Measurements from ENCODE around the gene AQP6. TPM values are rescaled to one million over a fixed set of nuclear protein-coding genes. Genes with fewer than 3 reads are reported as not detected.
"Not testable (repeated sequence)": the region's sequence is repeated elsewhere in the genome, so short reads cannot be mapped to it uniquely, and the experiment has no call there.

Gene AQP6
- total and polyA plus RNA-seq, 2 donors (not counting 1 experiment from before 2014, with no cell fraction given) = 0.17 TPM; not detected in 1

DNA sequence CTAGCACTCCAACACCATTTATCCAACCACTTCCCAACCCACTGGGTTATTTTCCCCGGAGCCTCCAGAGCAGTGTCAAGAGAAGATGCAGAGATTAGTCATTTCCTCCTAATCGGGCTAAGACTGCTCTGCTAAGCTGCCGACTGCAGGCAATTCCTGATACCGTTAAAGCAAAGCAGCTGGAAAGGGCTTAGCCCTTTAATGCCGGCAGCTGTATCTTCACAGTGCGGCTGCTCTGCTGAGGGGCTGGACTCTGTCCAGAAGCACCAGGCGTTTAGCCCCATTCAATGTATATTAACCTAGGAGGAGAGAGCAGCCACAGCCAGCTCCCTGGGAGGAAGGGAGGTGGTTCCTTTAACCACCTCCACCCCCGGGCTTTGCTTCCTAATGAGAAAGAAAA lies 11.1 kb downstream of the AQP6 start:
- H3K4me1 ChIP-seq (ENCODE audit: control insufficient read depth, extremely low read depth, insufficient read depth, low read length) = peaks cover 11% of the 10 kb centered on the region
- H3K4me3 ChIP-seq (replicated peaks in 1 of 4; ENCODE audit: control extremely low read depth in 1 of 4, insufficient read depth in 1 of 4, low read depth in 3 of 4, low read length in 4 of 4) = peak overlapping the region in 1 of 4 experiments; percentile 22
- peak; percentile 85 to 87 for DNase-seq (ENCODE audit: low read depth in 2 of 2)
- H2AFZ ChIP-seq (ENCODE audit: low read length) = peak overlapping the region; percentile 56
- H3K36me3 ChIP-seq (ENCODE audit: control insufficient read depth, insufficient read depth, low read length) = no peaks in the 10 kb centered on the region
- H3K9me3 ChIP-seq (ENCODE audit: control insufficient read depth, insufficient read depth, low read depth, low read length) = no peaks in the 10 kb centered on the region
- no peaks in the 10 kb centered on the region for H4K20me1 ChIP-seq (ENCODE audit: control insufficient read depth, extremely low read depth, insufficient read depth, low read length)
- no peak overlapping the region for H3K9ac ChIP-seq (ENCODE audit: insufficient read depth, low read length)
- no peaks in the 10 kb centered on the region for H3K27me3 ChIP-seq (ENCODE audit: control insufficient read depth, insufficient read depth, low read length)
- H3K27ac ChIP-seq (ENCODE audit: insufficient read depth, low read length) = peak overlapping the region; percentile 6
- H3K4me2 ChIP-seq (ENCODE audit: extremely low read depth, insufficient read depth, low read length) = no peak overlapping the region
- no peak for TF ChIP-seq EZH2 (IDR thresholded peaks at IDR 0.05; ENCODE audit: low read length, missing control alignments)
- TF ChIP-seq, protein P1, sequence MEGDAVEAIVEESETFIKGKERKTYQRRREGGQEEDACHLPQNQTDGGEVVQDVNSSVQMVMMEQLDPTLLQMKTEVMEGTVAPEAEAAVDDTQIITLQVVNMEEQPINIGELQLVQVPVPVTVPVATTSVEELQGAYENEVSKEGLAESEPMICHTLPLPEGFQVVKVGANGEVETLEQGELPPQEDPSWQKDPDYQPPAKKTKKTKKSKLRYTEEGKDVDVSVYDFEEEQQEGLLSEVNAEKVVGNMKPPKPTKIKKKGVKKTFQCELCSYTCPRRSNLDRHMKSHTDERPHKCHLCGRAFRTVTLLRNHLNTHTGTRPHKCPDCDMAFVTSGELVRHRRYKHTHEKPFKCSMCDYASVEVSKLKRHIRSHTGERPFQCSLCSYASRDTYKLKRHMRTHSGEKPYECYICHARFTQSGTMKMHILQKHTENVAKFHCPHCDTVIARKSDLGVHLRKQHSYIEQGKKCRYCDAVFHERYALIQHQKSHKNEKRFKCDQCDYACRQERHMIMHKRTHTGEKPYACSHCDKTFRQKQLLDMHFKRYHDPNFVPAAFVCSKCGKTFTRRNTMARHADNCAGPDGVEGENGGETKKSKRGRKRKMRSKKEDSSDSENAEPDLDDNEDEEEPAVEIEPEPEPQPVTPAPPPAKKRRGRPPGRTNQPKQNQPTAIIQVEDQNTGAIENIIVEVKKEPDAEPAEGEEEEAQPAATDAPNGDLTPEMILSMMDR (conservative IDR thresholded peaks at IDR 0.05 in 1 of 2, IDR thresholded peaks at IDR 0.05 in 1 of 2; ENCODE audit: low read depth in 1 of 2, low read length in 2 of 2) = no peak
- H3K79me2 ChIP-seq (ENCODE audit: control insufficient read depth, insufficient read depth, low read length) = no peaks in the 10 kb centered on the region

DNA sequence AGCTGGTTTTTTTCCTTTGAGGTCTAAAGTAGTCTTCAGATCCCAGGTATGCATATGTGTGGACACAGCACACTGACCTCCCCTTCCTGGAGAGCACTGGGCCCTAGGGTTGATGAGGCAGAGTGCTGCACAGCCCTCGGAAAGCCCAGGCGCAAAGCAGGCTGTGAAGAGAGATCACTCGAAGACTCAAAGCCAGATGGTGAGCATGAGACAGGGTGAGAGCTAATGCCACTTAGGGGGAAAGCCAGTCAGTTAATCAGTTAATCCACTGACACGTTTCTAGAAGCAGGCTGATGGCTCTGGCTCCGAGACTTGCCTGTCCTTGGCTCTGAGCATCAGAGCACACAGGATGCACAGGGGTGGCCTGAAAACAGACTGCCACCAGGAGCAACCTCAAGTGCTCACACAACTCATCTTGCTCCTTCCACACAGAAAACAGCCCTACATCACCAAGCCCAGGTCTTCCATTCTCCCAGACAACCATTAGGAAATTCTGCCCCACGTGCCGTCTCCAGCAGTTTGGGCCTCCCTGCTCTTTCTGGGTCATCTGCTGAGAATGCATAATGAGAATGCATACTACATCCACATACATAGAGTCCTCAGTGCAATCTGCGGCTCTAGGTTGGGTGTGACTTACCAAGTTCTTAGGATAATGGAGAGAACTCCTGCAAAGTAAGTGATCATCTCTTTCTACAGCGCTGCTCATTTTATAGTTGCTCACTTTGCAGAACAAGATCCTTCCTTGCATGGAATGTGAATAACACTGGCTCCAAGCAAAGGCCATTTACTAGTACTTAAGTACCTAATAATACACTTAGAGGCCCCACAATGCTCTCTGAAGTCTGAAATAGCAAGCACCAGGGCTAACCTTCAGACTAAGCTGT lies 12.0 kb downstream of the AQP6 start:
- H3K4me2 ChIP-seq (ENCODE audit: extremely low read depth, insufficient read depth, low read length) = no peak overlapping the region

DNA sequence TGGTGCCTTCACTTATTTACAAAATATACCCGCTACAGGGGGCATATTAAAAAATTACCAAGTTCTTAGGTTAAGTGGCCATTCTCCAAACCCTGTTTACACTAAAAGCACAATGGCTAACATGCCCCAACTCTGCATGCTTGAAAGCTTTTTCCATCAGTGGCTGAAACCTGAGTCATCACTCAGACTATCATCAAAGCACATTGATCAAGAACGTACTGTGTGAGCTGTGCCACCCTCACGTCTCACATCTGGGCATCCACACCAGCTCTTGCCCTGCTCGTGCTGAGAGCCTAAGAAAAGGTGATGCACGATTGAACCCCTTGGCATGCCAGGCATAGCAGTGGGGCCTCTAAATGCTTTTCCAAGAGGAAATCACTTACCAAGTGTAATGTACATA lies 13.2 kb downstream of the AQP6 start:
- no peaks in the 10 kb centered on the region for H3K36me3 ChIP-seq (ENCODE audit: control insufficient read depth, insufficient read depth, low read length)
- H3K4me1 ChIP-seq (ENCODE audit: control insufficient read depth, extremely low read depth, insufficient read depth, low read length) = peaks cover 11% of the 10 kb centered on the region
- TF ChIP-seq, protein P1 (conservative IDR thresholded peaks at IDR 0.05 in 1 of 2, IDR thresholded peaks at IDR 0.05 in 1 of 2; ENCODE audit: low read depth in 1 of 2, low read length in 2 of 2) = no peak
- no peak for TF ChIP-seq EZH2 (IDR thresholded peaks at IDR 0.05; ENCODE audit: low read length, missing control alignments)
- H3K4me3 ChIP-seq (replicated peaks in 1 of 4; ENCODE audit: control extremely low read depth in 1 of 4, insufficient read depth in 1 of 4, low read depth in 3 of 4, low read length in 4 of 4) = no peak overlapping the region
- no peaks in the 10 kb centered on the region for H4K20me1 ChIP-seq (ENCODE audit: control insufficient read depth, extremely low read depth, insufficient read depth, low read length)
- no peaks in the 10 kb centered on the region for H3K79me2 ChIP-seq (ENCODE audit: control insufficient read depth, insufficient read depth, low read length)
- H3K27ac ChIP-seq (ENCODE audit: insufficient read depth, low read length) = no peak overlapping the region
- no peaks in the 10 kb centered on the region for H3K27me3 ChIP-seq (ENCODE audit: control insufficient read depth, insufficient read depth, low read length)
- no peak overlapping the region for H3K4me2 ChIP-seq (ENCODE audit: extremely low read depth, insufficient read depth, low read length)
- DNase-seq (ENCODE audit: low read depth in 2 of 2) = peak in 1 of 2 donors; percentile 21
- H2AFZ ChIP-seq (ENCODE audit: low read length) = no peak overlapping the region
- H3K9ac ChIP-seq (ENCODE audit: insufficient read depth, low read length) = no peak overlapping the region
- no peaks in the 10 kb centered on the region for H3K9me3 ChIP-seq (ENCODE audit: control insufficient read depth, insufficient read depth, low read depth, low read length)

More for the DNA sequence above, 12.0 kb downstream of the AQP6 start:
- Histone ChIP-seq H3K27me3 (ENCODE audit: control insufficient read depth, insufficient read depth, low read length) (no peaks in the 10 kb centered on the region), H2AFZ (ENCODE audit: low read length) (peak overlapping the region; percentile 21), H3K4me3 (replicated peaks in 1 of 4; ENCODE audit: control extremely low read depth in 1 of 4, insufficient read depth in 1 of 4, low read depth in 3 of 4, low read length in 4 of 4) (no peak overlapping the region), H3K9me3 (ENCODE audit: control insufficient read depth, insufficient read depth, low read depth, low read length) (no peaks in the 10 kb centered on the region), H3K27ac (ENCODE audit: insufficient read depth, low read length) (peak overlapping the region; percentile 6), H3K9ac (ENCODE audit: insufficient read depth, low read length) (no peak overlapping the region), H3K4me1 (ENCODE audit: control insufficient read depth, extremely low read depth, insufficient read depth, low read length) (peaks cover 11% of the 10 kb centered on the region), H4K20me1 (ENCODE audit: control insufficient read depth, extremely low read depth, insufficient read depth, low read length) (no peaks in the 10 kb centered on the region), H3K36me3 (ENCODE audit: control insufficient read depth, insufficient read depth, low read length) (no peaks in the 10 kb centered on the region), H3K79me2 (ENCODE audit: control insufficient read depth, insufficient read depth, low read length) (no peaks in the 10 kb centered on the region)
- TF ChIP-seq, protein P1 (conservative IDR thresholded peaks at IDR 0.05 in 1 of 2, IDR thresholded peaks at IDR 0.05 in 1 of 2; ENCODE audit: low read depth in 1 of 2, low read length in 2 of 2) = no peak
- no peak for TF ChIP-seq EZH2 (IDR thresholded peaks at IDR 0.05; ENCODE audit: low read length, missing control alignments)
- DNase-seq (ENCODE audit: low read depth in 2 of 2) = no peak

DNA sequence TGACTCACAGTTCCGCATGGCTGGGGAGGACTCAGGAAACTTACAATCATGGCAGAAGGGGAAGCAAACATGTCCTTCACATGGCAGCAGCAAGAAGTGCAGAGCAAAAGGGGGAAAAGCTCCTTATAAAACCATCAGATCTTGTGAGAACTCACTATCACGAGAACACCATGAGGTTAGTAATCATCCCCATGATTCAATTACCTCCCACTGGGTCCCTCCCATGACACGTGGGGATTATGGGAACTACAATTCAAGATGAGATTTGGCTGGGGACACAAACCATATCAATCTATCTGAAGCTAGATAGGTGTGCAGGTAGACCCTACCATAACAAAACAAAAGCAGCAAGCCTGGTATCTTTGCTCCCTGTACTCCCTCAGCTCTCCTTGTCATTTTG lies 13.7 kb downstream of the AQP6 start:
- peaks cover 11% of the 10 kb centered on the region for H3K4me1 ChIP-seq (ENCODE audit: control insufficient read depth, extremely low read depth, insufficient read depth, low read length)
- H3K36me3 ChIP-seq (ENCODE audit: control insufficient read depth, insufficient read depth, low read length); H3K27ac ChIP-seq (ENCODE audit: insufficient read depth, low read length); H3K4me2 ChIP-seq (ENCODE audit: extremely low read depth, insufficient read depth, low read length); H3K9ac ChIP-seq (ENCODE audit: insufficient read depth, low read length); H3K9me3 ChIP-seq (ENCODE audit: control insufficient read depth, insufficient read depth, low read depth, low read length); H3K4me3 ChIP-seq (replicated peaks in 1 of 4; ENCODE audit: control extremely low read depth in 1 of 4, insufficient read depth in 1 of 4, low read depth in 3 of 4, low read length in 4 of 4); H2AFZ ChIP-seq (ENCODE audit: low read length); H4K20me1 ChIP-seq (ENCODE audit: control insufficient read depth, extremely low read depth, insufficient read depth, low read length); DNase-seq (ENCODE audit: low read depth in 2 of 2); H3K79me2 ChIP-seq (ENCODE audit: control insufficient read depth, insufficient read depth, low read length); H3K27me3 ChIP-seq (ENCODE audit: control insufficient read depth, insufficient read depth, low read length): not testable (repeated sequence)

All from fibroblast of lung (primary cell).